IMR-90 (cell line): ENCODE data around the gene TTC19. TPM values are rescaled to one million over a fixed set of nuclear protein-coding genes. Genes with fewer than 3 reads are reported as not detected.

Source experiments
- ATAC-seq: fragments of 200-7000 bp; cut with Tn5 transposase; 2 replicates; pipeline ENCODE4 v1.9.1; 2020; ENCODE audit warnings: low read depth, mild to moderate bottlenecking, moderate library complexity
- BruUV-seq: library from RNA; stranded (reverse); fragments of 400-500 nt; replicated peaks from 2 replicates; lab custom pipeline; 2021; lab: Mats Ljungman, UMichigan
- CTCF ChIA-PET: fragments of 300-600 bp; formaldehyde crosslinking; extraction: SDS; loops from one replicate; lab custom pipeline; 2021; ENCODE audit warnings: antibody characterized with exemption; lab: Yijun Ruan, JAX
- POLR2A ChIA-PET: fragments of 300-600 bp; sonication (Branson Sonifier 250); formaldehyde crosslinking; loops from one replicate; lab custom pipeline; 2022; ENCODE audit warnings: antibody characterized with exemption; ENCODE audit not compliant: unreplicated experiment; lab: Charles Lee
- DNase-seq: peaks from one replicate; pipeline ENCODE4 v3.0.0; 2013
- H2AFZ ChIP-seq: replicated peaks from 2 replicates; pipeline ENCODE3; 2013; ENCODE audit warnings: low read length, mild to moderate bottlenecking; ENCODE audit not compliant: poor library complexity
- H2AK5ac ChIP-seq: 2 replicates; pipeline ENCODE4 v1.6.1; 2013; ENCODE audit warnings: low read depth, low read length, inconsistent platforms
- H2AK9ac ChIP-seq: replicated peaks from 2 replicates; pipeline ENCODE3; 2013; ENCODE audit warnings: mild to moderate bottlenecking, low read depth, low read length, moderate library complexity; ENCODE audit not compliant: poor library complexity
- H2BK120ac ChIP-seq: 2 replicates; pipeline ENCODE4 v1.6.1; 2013; ENCODE audit warnings: low read depth, low read length, inconsistent platforms
- H2BK15ac ChIP-seq: 3 replicates; pipeline ENCODE4 v1.6.1; 2013; ENCODE audit warnings: low read depth, low read length, inconsistent platforms
- H2BK20ac ChIP-seq: 2 replicates; pipeline ENCODE4 v1.6.1; 2013; ENCODE audit warnings: low read depth, mild to moderate bottlenecking, inconsistent platforms, low read length, moderate library complexity
- H2BK5ac ChIP-seq: 2 replicates; pipeline ENCODE4 v1.6.1; 2013; ENCODE audit warnings: mild to moderate bottlenecking, low read depth, low read length, inconsistent platforms; ENCODE audit not compliant: poor library complexity, severe bottlenecking
- H3K14ac ChIP-seq: replicated peaks from 2 replicates; pipeline ENCODE4 v1.6.1; 2013; ENCODE audit warnings: low read depth, low read length, inconsistent platforms
- H3K18ac ChIP-seq: 2 replicates; pipeline ENCODE4 v1.6.1; 2013; ENCODE audit warnings: low read depth, low read length, control low read depth
- H3K23ac ChIP-seq: 2 replicates; pipeline ENCODE4 v1.6.1; 2013; ENCODE audit warnings: low read depth, low read length, inconsistent platforms
- H3K27ac ChIP-seq: 2 replicates; pipeline ENCODE4 v1.5.1; 2013; ENCODE audit warnings: mild to moderate bottlenecking, control low read depth, low read length; ENCODE audit not compliant: insufficient read depth
- H3K27me3 ChIP-seq: 2 replicates; pipeline ENCODE4 v1.6.1; 2013; ENCODE audit warnings: low read length; ENCODE audit not compliant: control insufficient read depth, insufficient read depth
- H3K36me3 ChIP-seq: 2 replicates; pipeline ENCODE4 v1.6.1; 2013; ENCODE audit warnings: low read length, mixed read lengths; ENCODE audit not compliant: control insufficient read depth, insufficient read depth
- H3K4ac ChIP-seq: 2 replicates; pipeline ENCODE4 v1.6.1; 2013; ENCODE audit warnings: low read depth, low read length, inconsistent platforms
- H3K4me1 ChIP-seq: 2 replicates; pipeline ENCODE4 v1.6.1; 2013; ENCODE audit warnings: low read length, mixed read lengths; ENCODE audit not compliant: control insufficient read depth, insufficient read depth
- H3K4me2 ChIP-seq: 2 replicates; pipeline ENCODE4 v1.6.1; 2013; ENCODE audit warnings: low read depth, mild to moderate bottlenecking, control low read depth, low read length, moderate library complexity
- H3K4me3 ChIP-seq: 2 replicates; pipeline ENCODE4 v1.5.1; 2013; ENCODE audit warnings: low read depth, mild to moderate bottlenecking, control low read depth, low read length, moderate library complexity; ENCODE audit not compliant: insufficient read depth
- H3K56ac ChIP-seq: 2 replicates; pipeline ENCODE4 v1.6.1; 2013; ENCODE audit warnings: low read length, inconsistent platforms; ENCODE audit not compliant: insufficient read depth; ENCODE audit errors: extremely low read depth
- H3K79me1 ChIP-seq, 2 experiments: 2 replicates each; pipeline ENCODE4 v1.6.1; 2013; ENCODE audit warnings: low read length in 2 of 2, inconsistent platforms in 1 of 2, low read depth in 1 of 2
- H3K9ac ChIP-seq: 2 replicates; pipeline ENCODE4 v1.6.1; 2013; ENCODE audit warnings: low read depth, low read length, control low read depth
- H3K9me1 ChIP-seq: 2 replicates; pipeline ENCODE4 v1.6.1; 2013; ENCODE audit warnings: low read length, inconsistent platforms; ENCODE audit not compliant: insufficient read depth
- H3K9me3 ChIP-seq: 2 replicates; pipeline ENCODE4 v1.6.1; 2013; ENCODE audit warnings: low read length; ENCODE audit not compliant: control insufficient read depth, insufficient read depth
- H4K20me1 ChIP-seq: 2 replicates; pipeline ENCODE4 v1.6.1; 2013; ENCODE audit warnings: low read length, inconsistent platforms; ENCODE audit not compliant: insufficient read depth
- H4K5ac ChIP-seq: 2 replicates; pipeline ENCODE4 v1.6.1; 2013; ENCODE audit warnings: mild to moderate bottlenecking, low read depth, low read length, control low read depth
- H4K8ac ChIP-seq, 2 experiments: 2 replicates each; pipeline ENCODE4 v1.6.1; 2013; ENCODE audit warnings: low read depth in 2 of 2, low read length in 2 of 2, control low read depth in 1 of 2, inconsistent platforms in 1 of 2
- H4K91ac ChIP-seq: 2 replicates; pipeline ENCODE4 v1.6.1; 2013; ENCODE audit warnings: low read depth, low read length, inconsistent platforms; ENCODE audit not compliant: insufficient read depth
- BHLHE40 ChIP-seq: fragments of 150-350 bp; IDR thresholded peaks from 2 replicates; pipeline ENCODE4 v1.6.1; 2016; ENCODE audit warnings: mild to moderate bottlenecking, low read depth, low read length
- CEBPB ChIP-seq: IDR thresholded peaks from 2 replicates; pipeline ENCODE4 v1.6.1; 2012; ENCODE audit warnings: low read depth, low read length, improper control_type of control experiment
- CHD1 ChIP-seq: IDR thresholded peaks from 2 replicates; pipeline ENCODE4 v1.6.1; 2012; ENCODE audit warnings: low read depth, low read length, improper control_type of control experiment
- CTCF ChIP-seq: conservative IDR thresholded peaks from 2 replicates; pipeline ENCODE4 v1.5.1; 2012; ENCODE audit warnings: mild to moderate bottlenecking, low read depth, low read length, improper control_type of control experiment
- ELK1 ChIP-seq: fragments of 150-350 bp; IDR thresholded peaks from 2 replicates; pipeline ENCODE4 v1.6.1; 2016; ENCODE audit warnings: low read depth, mild to moderate bottlenecking, low read length, moderate library complexity, borderline replicate concordance
- FOS ChIP-seq: fragments of 150-350 bp; IDR thresholded peaks from 2 replicates; pipeline ENCODE4 v1.6.1; 2016; ENCODE audit warnings: low read depth, low read length
- MAFK ChIP-seq: IDR thresholded peaks from 2 replicates; pipeline ENCODE4 v1.6.1; 2012; ENCODE audit warnings: low read depth, low read length, improper control_type of control experiment
- POLR2A ChIP-seq: IDR thresholded peaks from 2 replicates; pipeline ENCODE4 v1.6.1; 2012; ENCODE audit warnings: mild to moderate bottlenecking, low read depth, low read length
- USF2 ChIP-seq: fragments of 150-350 bp; IDR thresholded peaks from 2 replicates; pipeline ENCODE4 v1.6.1; 2017; ENCODE audit warnings: mild to moderate bottlenecking, antibody characterized with exemption, low read length, low read depth
- WGBS, 2 experiments: methylation state at CpG; one replicate each; pipeline versions ENCODE4 v1.1.5 to v1.1.7; 2013; ENCODE audit warnings: missing lambda C conversion rate in 2 of 2; ENCODE audit not compliant: insufficient read length in 1 of 2; ENCODE audit errors: extremely low coverage in 2 of 2; 5-methylcytosine and 5-hydroxymethylcytosine counted together
- dilution Hi-C: fragments of 300-500 bp; cut with HindIII; formaldehyde crosslinking; loops from one replicate; pipeline ENCODE4 v1.14.3; 2018; ENCODE audit warnings: low sequenced_read_pairs; ENCODE audit not compliant: unreplicated experiment
- in situ Hi-C: fragments of 300-500 bp; cut with MboI; formaldehyde crosslinking; loops from 3 replicates; pipeline ENCODE4 v1.14.3; 2019; ENCODE audit warnings: low sequenced_read_pairs, inconsistent platforms, mixed read lengths
- intact Hi-C: fragments of 100-400 bp; cut with micrococcal nuclease; formaldehyde crosslinking; loops from 2 replicates; pipeline ENCODE4 v1.10.0; 2022
- polyA plus RNA-seq, 3 experiments: library from polyadenylated mRNA; depleted of rRNA; stranded (reverse); fragments of >200 nt; gene quantifications; 2 replicates each; pipeline ENCODE4 v1.2.3, GENCODE V29; 2012; ENCODE audit warnings: low replicate concordance in 1 of 3
- total RNA-seq: library from RNA; depleted of rRNA; stranded (reverse); fragments of >200 nt; gene quantifications from 2 replicates; pipeline ENCODE4 v1.2.3, GENCODE V29; 2012

TTC19 gene
- total and polyA plus RNA-seq, 2 of the 4 experiments (the other 2 are of a cell fraction), result 8.3 to 12.9 TPM

GRCh38 chr17:16027708-16028584 lies 28.3 kb downstream of the TTC19 start:
- peak overlapping the region; percentile 89 for H3K27ac ChIP-seq
- CTCF ChIA-PET, result interaction anchor here (0.6 kb wide), 1 partner anchor 75 kb away, joined by 3 read pairs; no protein-coding TSS in a partner anchor
- peaks cover 3% of the 10 kb centered on the region for H3K4me1 ChIP-seq
- no peak overlapping the region for H3K4me3 ChIP-seq
- peaks cover 26 to 55% of the 10 kb centered on the region in 2 experiments for H3K79me1 ChIP-seq
- POLR2A ChIA-PET, result no interaction called here
- no peak overlapping the region for H3K9ac ChIP-seq
- peak; percentile 97 for DNase-seq
- peak overlapping the region; percentile 92 for H2AK5ac ChIP-seq
- no peaks in the 10 kb centered on the region for H3K9me3 ChIP-seq
- peak overlapping the region; percentile 64 for H3K56ac ChIP-seq
- H2AFZ ChIP-seq, result no peak overlapping the region
- H4K20me1 ChIP-seq, result peaks cover 5% of the 10 kb centered on the region; the same call in 1 of the 2 replicates
- H2BK120ac ChIP-seq, result peak overlapping the region; percentile 86
- H2BK5ac ChIP-seq, result peak overlapping the region; percentile 78
- peak overlapping the region; percentile 44; the same call in 1 of the 2 replicates for H3K4me2 ChIP-seq
- intact Hi-C loops (no loop called here), in situ Hi-C loops (no loop called here), dilution Hi-C loops (no loop called here)
- H3K23ac ChIP-seq, result peak overlapping the region; percentile 46; the same call in 1 of the 2 replicates
- peak overlapping the region; percentile 65 for H3K14ac ChIP-seq
- peak; percentile 54 for TF ChIP-seq USF2
- TF ChIP-seq CHD1, result no peak
- TF ChIP-seq POLR2A, result no peak
- TF ChIP-seq FOS, result peak; percentile 96
- TF ChIP-seq MAFK, result 0 out of 2 replicates have a peak, but pooled peaks have one; percentile 9
- TF ChIP-seq CEBPB, result peak; percentile 77
- TF ChIP-seq BHLHE40, result peak; percentile 61; the same call in 1 of the 2 replicates
- no peak for TF ChIP-seq ELK1
- TF ChIP-seq CTCF, result peak; percentile 6; the same call in 1 of the 2 replicates
- peaks cover 36% of the 10 kb centered on the region for H3K36me3 ChIP-seq
- peak overlapping the region; percentile 59 for H3K18ac ChIP-seq
- H2BK20ac ChIP-seq, result peak overlapping the region; percentile 90
- H4K5ac ChIP-seq, result peak overlapping the region; percentile 2
- H2AK9ac ChIP-seq, result peak overlapping the region; percentile 6
- H4K8ac ChIP-seq, result peak overlapping the region; percentile 56 to 75
- ATAC-seq, result peak; percentile 96
- peaks cover 6% of the 10 kb centered on the region for H3K9me1 ChIP-seq
- no peaks in the 10 kb centered on the region for H3K27me3 ChIP-seq
- WGBS, 2 experiments, result no CpG with 5 or more reads among the region's 5 CpGs
- TSS peak; percentile 63 for BruUV-seq
- H2BK15ac ChIP-seq, result peak overlapping the region; percentile 84; the same call in 2 of the 3 replicates
- H3K4ac ChIP-seq, result peak overlapping the region; percentile 77
- peak overlapping the region; percentile 86 for H4K91ac ChIP-seq
